ENCODE data around the gene PSMB7. TPM values are rescaled to one million over a fixed set of nuclear protein-coding genes. Genes with fewer than 3 reads are reported as not detected.

Gene PSMB7
- total RNA-seq, 3 donors from 2014 or later, result 298 to 324 (median 309) TPM

- Mint-ChIP-seq H3K4me1 (ENCODE audit: low read depth) (peaks cover 49% of the 10 kb centered on the region), H3K9me3 (no peaks in the 10 kb centered on the region), H3K36me3 (ENCODE audit: insufficient read depth) (peaks cover 53% of the 10 kb centered on the region), H3K4me3 (no peak overlapping the region), H3K27me3 (ENCODE audit: low read depth) (no peaks in the 10 kb centered on the region)
- ATAC-seq, result no peak
- no peak for DNase-seq
Measured at GRCh38 chr9:124411514-124412227, 3.6 kb downstream of the PSMB7 start.

- no peak for ATAC-seq
- H3K36me3 Mint-ChIP-seq (ENCODE audit: insufficient read depth), result peaks cover 57% of the 10 kb centered on the region
Measured at GRCh38 chr9:124410321-124410913, 4.8 kb downstream of the PSMB7 start.

GRCh38 chr9:124409410-124409809 is 5.8 kb downstream of the PSMB7 start:
- H3K4me3 Mint-ChIP-seq, result no peak overlapping the region
- peaks cover 58% of the 10 kb centered on the region for H3K36me3 Mint-ChIP-seq (ENCODE audit: insufficient read depth)
- ATAC-seq (no peak), DNase-seq (no peak)
- peaks cover 43% of the 10 kb centered on the region for H3K4me1 Mint-ChIP-seq (ENCODE audit: low read depth)
- H3K9me3 Mint-ChIP-seq, result no peaks in the 10 kb centered on the region
- no peaks in the 10 kb centered on the region for H3K27me3 Mint-ChIP-seq (ENCODE audit: low read depth)

More at GRCh38 chr9:124410321-124410913, 4.8 kb downstream of the PSMB7 start:
- H3K9me3 Mint-ChIP-seq, result no peaks in the 10 kb centered on the region
- no peak for DNase-seq
- peaks cover 48% of the 10 kb centered on the region for H3K4me1 Mint-ChIP-seq (ENCODE audit: low read depth)
- no peak overlapping the region for H3K4me3 Mint-ChIP-seq
- H3K27me3 Mint-ChIP-seq (ENCODE audit: low read depth), result no peaks in the 10 kb centered on the region

- Mint-ChIP-seq H3K27me3 (ENCODE audit: low read depth) (no peaks in the 10 kb centered on the region), H3K4me3 (no peak overlapping the region), H3K36me3 (ENCODE audit: insufficient read depth) (peaks cover 40% of the 10 kb centered on the region), H3K9me3 (no peaks in the 10 kb centered on the region), H3K4me1 (ENCODE audit: low read depth) (peaks cover 25% of the 10 kb centered on the region)
- ATAC-seq, result no peak
- DNase-seq, result no peak
Measured at GRCh38 chr9:124403246-124403645, 12.0 kb downstream of the PSMB7 start.

GRCh38 chr9:124399968-124400940 is 15.0 kb downstream of the PSMB7 start:
- no peaks in the 10 kb centered on the region for H3K27me3 Mint-ChIP-seq (ENCODE audit: low read depth)
- no peak overlapping the region for H3K4me3 Mint-ChIP-seq
- ATAC-seq, result no peak
- peaks cover 32% of the 10 kb centered on the region for H3K36me3 Mint-ChIP-seq (ENCODE audit: insufficient read depth)
- no peaks in the 10 kb centered on the region for H3K9me3 Mint-ChIP-seq
- H3K4me1 Mint-ChIP-seq (ENCODE audit: low read depth), result peaks cover 28% of the 10 kb centered on the region
- DNase-seq, result no peak

GRCh38 chr9:124399323-124399967 is 15.8 kb downstream of the PSMB7 start:
- H3K4me1 Mint-ChIP-seq (ENCODE audit: low read depth), result peaks cover 34% of the 10 kb centered on the region
- H3K36me3 Mint-ChIP-seq (ENCODE audit: insufficient read depth), result peaks cover 28% of the 10 kb centered on the region
- DNase-seq (no peak), ATAC-seq (no peak)
- H3K9me3 Mint-ChIP-seq, result no peaks in the 10 kb centered on the region
- H3K4me3 Mint-ChIP-seq, result no peak overlapping the region
- no peaks in the 10 kb centered on the region for H3K27me3 Mint-ChIP-seq (ENCODE audit: low read depth)

GRCh38 chr9:124398191-124398935 is 16.9 kb downstream of the PSMB7 start:
- peaks cover 34% of the 10 kb centered on the region for H3K4me1 Mint-ChIP-seq (ENCODE audit: low read depth)
- ATAC-seq, result no peak

GRCh38 chr9:124395826-124396225 is 19.4 kb downstream of the PSMB7 start:
- H3K9me3 Mint-ChIP-seq, result no peaks in the 10 kb centered on the region
- DNase-seq (no peak), ATAC-seq (no peak)
- H3K4me1 Mint-ChIP-seq (ENCODE audit: low read depth), result peaks cover 37% of the 10 kb centered on the region
- H3K36me3 Mint-ChIP-seq (ENCODE audit: insufficient read depth), result peaks cover 13% of the 10 kb centered on the region
- H3K27me3 Mint-ChIP-seq (ENCODE audit: low read depth), result no peaks in the 10 kb centered on the region
- no peak overlapping the region for H3K4me3 Mint-ChIP-seq

More at GRCh38 chr9:124398191-124398935, 16.9 kb downstream of the PSMB7 start:
- Mint-ChIP-seq H3K36me3 (ENCODE audit: insufficient read depth) (peaks cover 21% of the 10 kb centered on the region), H3K9me3 (no peaks in the 10 kb centered on the region), H3K4me3 (no peak overlapping the region), H3K27me3 (ENCODE audit: low read depth) (no peaks in the 10 kb centered on the region)
- DNase-seq, result no peak

- no peaks in the 10 kb centered on the region for H3K27me3 Mint-ChIP-seq (ENCODE audit: low read depth)
- H3K9me3 Mint-ChIP-seq, result no peaks in the 10 kb centered on the region
- DNase-seq, result no peak
- H3K4me1 Mint-ChIP-seq (ENCODE audit: low read depth), result peaks cover 41% of the 10 kb centered on the region
- ATAC-seq, result no peak
- H3K4me3 Mint-ChIP-seq, result no peak overlapping the region
- peaks cover 10% of the 10 kb centered on the region for H3K36me3 Mint-ChIP-seq (ENCODE audit: insufficient read depth)
Measured at GRCh38 chr9:124394596-124394995, 20.6 kb downstream of the PSMB7 start.

- H3K27me3 Mint-ChIP-seq (ENCODE audit: low read depth), result no peaks in the 10 kb centered on the region
- peak; percentile 34 to 69 for ATAC-seq
- peaks cover 43% of the 10 kb centered on the region for H3K4me1 Mint-ChIP-seq (ENCODE audit: low read depth)
- H3K9me3 Mint-ChIP-seq, result no peaks in the 10 kb centered on the region
- DNase-seq, result no peak
- no peak overlapping the region for H3K4me3 Mint-ChIP-seq
- peaks cover 7% of the 10 kb centered on the region for H3K36me3 Mint-ChIP-seq (ENCODE audit: insufficient read depth)
Measured at GRCh38 chr9:124394167-124394566, 21.1 kb downstream of the PSMB7 start.

- Mint-ChIP-seq H3K4me1 (ENCODE audit: low read depth) (peaks cover 51% of the 10 kb centered on the region), H3K9me3 (no peaks in the 10 kb centered on the region), H3K27me3 (ENCODE audit: low read depth) (no peaks in the 10 kb centered on the region), H3K36me3 (ENCODE audit: insufficient read depth) (peaks cover 6% of the 10 kb centered on the region), H3K4me3 (no peak overlapping the region)
- ATAC-seq (peak; percentile 53 to 64), DNase-seq (no peak)
Measured at GRCh38 chr9:124392871-124393460, 22.3 kb downstream of the PSMB7 start.

- peaks cover 6% of the 10 kb centered on the region for H3K36me3 Mint-ChIP-seq (ENCODE audit: insufficient read depth)
- H3K9me3 Mint-ChIP-seq, result no peaks in the 10 kb centered on the region
- H3K4me1 Mint-ChIP-seq (ENCODE audit: low read depth), result peaks cover 57% of the 10 kb centered on the region
- no peak overlapping the region for H3K4me3 Mint-ChIP-seq
- DNase-seq, result no peak
- no peak for ATAC-seq
- H3K27me3 Mint-ChIP-seq (ENCODE audit: low read depth), result no peaks in the 10 kb centered on the region
Measured at GRCh38 chr9:124392254-124392870, 22.9 kb downstream of the PSMB7 start.

All from activated T-cell treated with anti-CD3 and anti-CD28 coated beads, Interleukin-2, amount 50 U/mL, for 4 hours (primary cell).